Anterior cingulate cortex (tissue), 58 donors: ENCODE measurements around the gene IRF4.

Experiments used
- DNase-seq, 58 donors: peaks; one replicate each; lab custom pipeline; 2025; lab: John Stamatoyannopoulos, UW

The IRF4 gene

DNA sequence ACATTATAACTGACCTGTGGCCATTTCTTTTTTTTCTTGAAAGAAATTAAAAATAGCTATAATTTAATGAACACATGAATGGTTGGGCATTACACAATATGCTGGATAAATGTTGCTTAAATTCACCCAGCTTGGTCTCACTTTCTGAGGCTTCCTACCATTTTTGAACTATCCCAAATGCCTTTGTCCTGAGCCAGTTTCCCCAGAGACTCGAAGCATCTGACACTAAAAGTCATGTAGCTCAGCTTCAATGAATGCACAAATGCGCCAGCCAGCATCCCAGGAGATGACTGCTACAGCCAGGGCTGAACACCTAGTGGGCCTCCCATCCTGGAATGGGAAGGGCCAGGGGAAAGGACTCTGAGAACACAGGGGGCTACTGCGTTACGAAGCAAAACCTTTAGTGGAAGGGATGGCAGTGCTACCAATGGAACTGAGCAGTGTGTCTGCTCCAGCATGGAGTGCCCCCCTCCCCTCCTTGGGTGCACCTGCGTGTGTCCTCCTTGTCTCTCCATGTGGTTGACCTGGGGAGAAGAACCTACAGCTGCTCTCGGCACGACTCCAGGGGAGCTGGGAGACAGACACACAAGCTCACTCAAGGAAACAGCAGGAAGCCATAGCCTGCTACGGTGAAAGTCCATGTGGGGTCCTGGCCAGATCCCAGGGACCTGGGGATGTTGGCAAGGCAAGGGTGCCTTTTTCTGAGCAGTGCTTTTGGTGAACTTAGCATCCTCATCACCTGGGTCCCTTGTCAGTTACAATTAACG is 60.9 kb downstream of the IRF4 start:
- DNase-seq = peak in 5 of 58 donors; percentile 14 to 45 (median 19)

DNA sequence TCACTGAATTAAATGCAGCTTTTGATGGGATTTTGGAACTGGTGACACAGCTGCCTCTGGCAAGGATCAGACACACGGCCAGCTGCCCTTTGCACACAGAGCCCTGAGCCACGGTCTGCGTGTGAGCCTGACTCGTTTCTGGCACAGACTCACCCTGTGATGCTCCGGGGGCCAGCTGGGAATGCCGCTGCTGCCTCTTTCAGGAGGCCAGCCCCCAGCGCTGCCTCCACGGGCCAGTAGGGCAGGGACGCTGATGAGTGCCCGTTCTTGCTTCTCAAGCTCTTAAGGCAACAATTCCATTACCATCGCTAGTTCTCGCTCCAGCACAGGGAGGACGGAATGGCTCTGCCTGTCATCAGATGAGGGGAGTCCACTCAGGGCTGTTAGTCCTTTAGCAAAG is 61.6 kb downstream of the IRF4 start:
- peak in 52 of 58 donors; percentile 12 to 85 (median 58) for DNase-seq

DNA sequence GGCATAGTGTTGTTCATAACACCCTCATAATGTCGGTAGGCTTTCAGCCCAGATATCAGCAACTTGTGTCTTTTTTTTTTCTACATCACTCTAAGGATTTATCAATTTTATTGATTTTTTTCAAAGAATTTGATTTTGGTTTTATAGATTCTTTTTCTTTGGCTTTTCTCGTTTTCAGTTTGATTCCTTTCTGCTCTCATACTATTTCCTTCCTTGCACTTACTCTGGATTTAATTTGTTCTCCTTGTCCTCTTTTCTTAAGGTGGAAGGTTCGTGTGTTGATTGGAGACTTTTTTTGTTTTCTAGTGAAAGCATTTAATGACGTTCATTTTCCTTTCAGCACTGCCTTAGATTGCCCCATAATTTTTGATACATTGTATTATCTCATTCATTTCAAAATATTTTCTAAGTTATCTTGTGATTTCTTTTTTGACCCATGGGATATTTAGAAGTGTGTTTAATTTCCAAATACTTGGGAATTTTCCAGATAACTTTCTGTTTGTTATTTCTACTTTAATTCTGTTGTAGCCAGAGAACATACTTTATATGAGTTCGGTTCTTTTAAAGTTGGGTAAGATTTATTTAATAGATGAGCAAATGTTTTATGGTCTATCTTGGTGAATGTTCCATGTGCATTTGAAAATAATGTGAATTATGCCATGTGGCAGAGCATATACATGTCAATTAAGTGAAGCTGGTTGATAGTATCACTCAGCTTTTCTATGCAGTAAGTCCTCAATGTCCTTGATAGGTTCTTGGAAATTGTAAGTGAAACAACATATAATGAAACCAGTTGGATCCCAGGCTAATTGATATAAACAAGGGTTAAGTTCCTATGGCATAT is 62.8 kb downstream of the IRF4 start:
- DNase-seq = no peak

DNA sequence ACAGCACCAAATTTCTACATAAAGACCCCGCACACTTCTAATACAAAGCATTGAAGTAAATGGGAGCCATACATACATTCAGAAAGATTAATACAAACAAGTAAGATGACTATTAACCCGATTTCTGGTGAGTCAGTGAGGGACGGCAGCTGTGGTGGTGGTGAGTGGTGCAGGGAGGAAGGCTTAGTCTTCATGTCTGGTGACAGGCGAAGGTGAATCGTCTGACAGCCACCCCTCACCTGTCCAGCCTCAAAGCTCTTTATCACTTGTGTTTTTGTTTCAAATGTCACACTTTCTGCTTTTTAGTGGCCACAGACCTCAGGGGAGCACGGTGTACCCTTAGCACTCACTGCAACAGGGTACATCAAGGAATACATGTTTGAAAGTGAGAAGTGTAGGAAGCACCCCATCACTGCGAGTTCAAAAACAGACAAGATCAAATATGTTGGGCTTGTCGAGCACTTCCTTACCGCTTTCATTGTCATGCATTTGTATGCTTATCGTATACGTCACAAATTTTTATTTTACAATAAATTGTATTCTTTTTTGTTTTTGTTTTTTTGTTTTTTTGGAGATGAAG is 63.5 kb downstream of the IRF4 start:
- DNase-seq = no peak

DNA sequence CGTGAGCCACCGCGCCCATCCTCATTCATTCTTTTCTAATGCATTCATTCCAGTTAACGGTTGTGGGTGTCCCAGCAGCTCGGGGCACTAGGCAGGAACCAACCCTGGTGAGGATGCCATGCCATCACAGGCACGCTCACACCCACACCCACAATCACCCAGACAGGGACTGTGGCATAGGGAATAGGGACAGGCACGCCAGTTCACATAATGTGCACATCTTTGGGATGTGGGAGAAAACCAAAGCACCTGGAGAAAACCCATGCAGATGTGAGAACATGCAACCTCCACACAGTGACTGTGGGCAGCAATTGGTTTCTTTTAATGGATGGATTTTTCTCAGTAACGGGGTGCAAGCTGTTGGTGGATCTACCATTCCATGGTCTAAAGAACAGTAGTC is 64.3 kb downstream of the IRF4 start:
- DNase-seq = no peak

DNA sequence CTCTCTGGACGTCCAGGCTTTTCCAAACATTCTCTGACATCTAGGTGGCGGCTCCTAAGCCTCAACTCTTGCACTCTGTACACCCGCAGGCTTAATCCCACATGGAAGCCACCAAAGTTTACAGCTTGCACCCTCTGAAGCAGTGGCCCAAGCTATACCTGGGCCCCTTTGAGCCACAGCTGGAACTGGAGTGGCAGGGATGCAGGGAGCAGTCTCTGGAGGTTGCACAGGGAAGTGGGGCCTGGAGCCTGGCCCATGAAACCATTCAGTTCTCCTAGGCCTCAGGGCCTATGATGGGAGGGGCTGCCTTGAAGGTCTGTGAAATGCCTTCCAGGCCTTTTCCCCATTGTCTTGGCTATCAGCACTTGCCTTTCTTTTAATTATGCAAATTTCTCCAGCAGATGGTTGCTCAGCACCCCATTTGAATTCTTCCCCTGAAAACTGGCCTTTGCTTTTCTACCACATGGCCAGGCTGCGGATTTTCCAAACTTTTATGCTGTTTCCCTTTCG is 64.9 kb downstream of the IRF4 start:
- no peak for DNase-seq

DNA sequence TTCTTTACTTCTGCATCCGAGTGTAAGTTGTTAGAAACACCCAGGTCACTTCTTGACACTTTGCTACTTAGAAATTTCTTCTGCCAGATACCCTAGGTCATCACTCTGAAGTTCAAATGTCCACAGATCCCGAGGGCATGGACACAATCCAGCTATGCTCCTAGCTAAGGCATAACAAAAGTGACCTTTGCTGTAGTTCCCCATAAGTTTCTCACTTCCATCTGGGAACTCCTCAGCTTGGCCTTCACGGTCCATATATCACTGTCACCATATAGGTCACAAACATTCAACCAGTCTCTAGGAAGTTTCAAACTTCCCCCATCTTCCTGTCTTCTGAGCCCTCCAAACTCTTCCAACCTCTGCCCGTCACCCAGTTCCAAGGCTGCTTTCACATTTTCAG is 65.3 kb downstream of the IRF4 start:
- no peak for DNase-seq
